AG04449 (cell line): ENCODE results near the gene MAN1C1.
A peak's percentile ranks its signal among the peaks of the same experiment; 100 is the strongest.

Source experiments
- CTCF ChIA-PET: fragments of 350-600 bp; formaldehyde crosslinking; extraction: SDS; loops from one replicate; lab custom pipeline; 2021; ENCODE audit warnings: antibody characterized with exemption; lab: Yijun Ruan, JAX
- POLR2A ChIA-PET: fragments of 400-600, 350-600 bp; formaldehyde crosslinking; extraction: SDS; loops from one replicate; lab custom pipeline; 2020; ENCODE audit warnings: antibody characterized with exemption, inconsistent platforms; lab: Yijun Ruan, JAX
- DNase-seq: peaks from one replicate; pipeline ENCODE4 v3.0.0-alpha.2; 2010; ENCODE audit warnings: low read depth, low spot score
- H3K4me3 ChIP-seq: 2 replicates; pipeline ENCODE4 v1.5.1; 2011; ENCODE audit warnings: low read depth, mild to moderate bottlenecking, control low read depth, low read length
- CTCF ChIP-seq: IDR thresholded peaks from one replicate; pipeline ENCODE4 v1.5.1; 2011; ENCODE audit warnings: mild to moderate bottlenecking, moderate library complexity, low read length, control low read depth, inconsistent platforms; ENCODE audit not compliant: insufficient read depth; ENCODE audit errors: missing control alignments

MAN1C1 gene

DNA sequence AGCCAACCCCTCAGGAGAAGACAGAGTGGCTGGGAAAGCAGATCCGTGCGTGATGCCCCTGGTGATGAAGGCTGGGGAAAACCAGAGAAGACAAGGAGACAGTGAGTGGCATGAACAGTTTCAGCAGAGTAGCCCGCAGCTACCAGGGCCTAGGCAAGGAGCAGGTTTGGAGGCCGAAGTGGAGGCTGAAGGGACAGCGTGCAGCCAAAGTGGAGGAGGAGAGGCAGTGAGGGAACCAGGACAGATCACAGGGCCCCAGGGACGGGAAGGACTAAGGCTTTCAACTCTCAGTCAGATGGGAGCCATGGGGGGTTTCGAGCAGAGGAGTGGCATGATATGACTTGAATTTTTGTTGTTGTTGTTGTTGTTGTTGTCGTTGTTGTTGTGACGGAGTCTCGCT, 123.5 kb downstream of the MAN1C1 start:
- no peak for DNase-seq
- TF ChIP-seq CTCF = no peak
- no peak overlapping the region for H3K4me3 ChIP-seq
- ChIA-PET CTCF (interaction anchor here (1.9 kb wide), 1 partner anchor 132 kb away, joined by 5 read pairs; no protein-coding TSS in a partner anchor), POLR2A (no interaction called here)

- TF ChIP-seq CTCF = no peak
- ChIA-PET CTCF (no interaction called here), POLR2A (no interaction called here)
- no peak overlapping the region for H3K4me3 ChIP-seq
- DNase-seq = no peak
Observed at GRCh38 chr1:25742316-25742715, 125.7 kb downstream of the MAN1C1 start.

DNA sequence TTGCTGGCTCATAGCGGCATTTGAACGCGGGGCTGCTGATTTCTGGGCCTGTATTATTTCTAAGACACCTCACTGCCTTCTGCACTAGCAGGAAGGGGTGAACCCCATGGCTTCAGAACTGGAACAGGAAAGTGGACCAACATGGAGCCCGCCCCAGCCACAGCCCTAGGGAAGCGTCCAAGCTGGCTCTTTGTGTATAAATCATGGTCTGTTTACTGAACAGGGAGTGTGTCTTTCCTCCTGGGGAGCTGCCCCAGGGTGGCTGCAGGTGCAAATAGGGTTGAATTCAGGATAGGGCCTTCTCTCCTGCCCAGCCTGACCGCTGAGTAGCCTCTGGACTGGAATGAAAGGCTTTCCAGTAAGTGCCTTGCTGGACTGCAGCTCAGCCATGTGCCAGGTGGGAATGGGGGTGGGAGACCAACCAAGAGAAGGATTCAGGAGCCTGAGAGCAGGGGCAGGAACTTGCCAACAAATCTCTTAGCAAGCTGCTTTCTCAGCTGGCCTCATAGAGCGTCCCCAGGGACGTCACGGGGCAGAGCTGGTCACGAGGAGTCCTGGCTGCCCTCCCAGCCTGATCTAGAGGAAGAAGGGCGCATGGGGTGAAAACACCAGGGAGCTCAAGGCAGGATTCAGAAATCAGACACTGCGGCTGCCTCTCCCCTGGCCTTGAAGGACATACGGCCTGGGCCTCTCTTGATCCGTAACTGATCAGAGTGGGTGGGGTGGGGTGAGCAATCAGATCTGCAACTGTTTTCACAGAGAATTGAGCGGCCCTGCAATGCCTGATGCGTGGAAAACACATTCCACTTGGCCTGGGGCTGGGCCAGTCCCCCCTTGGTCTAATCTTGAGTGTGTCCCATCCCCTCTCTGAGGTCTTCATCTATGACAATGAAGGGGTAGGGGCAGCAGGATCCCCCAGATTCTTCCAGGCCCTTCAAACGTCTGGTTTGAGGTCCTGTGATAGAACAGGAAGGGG, 126.9 kb downstream of the MAN1C1 start:
- H3K4me3 ChIP-seq = no peak overlapping the region
- ChIA-PET POLR2A (no interaction called here), CTCF (interaction anchor here (0.8 to 2.8 kb wide), 8 partner anchors 15 to 174 kb away, joined by 3 to 21 read pairs (median 3); no protein-coding TSS in a partner anchor)
- DNase-seq = no peak
- TF ChIP-seq CTCF = no peak

GRCh38 chr1:25744140-25744581, 127.6 kb downstream of the MAN1C1 start:
- POLR2A ChIA-PET = no interaction called here
- CTCF ChIA-PET = interaction anchor here (0.6 to 2.8 kb wide), 9 partner anchors 9 to 175 kb away, joined by 3 to 21 read pairs (median 3); no protein-coding TSS in a partner anchor
- DNase-seq = peak; percentile 12
- no peak overlapping the region for H3K4me3 ChIP-seq
- peak; percentile 78 for TF ChIP-seq CTCF

DNA sequence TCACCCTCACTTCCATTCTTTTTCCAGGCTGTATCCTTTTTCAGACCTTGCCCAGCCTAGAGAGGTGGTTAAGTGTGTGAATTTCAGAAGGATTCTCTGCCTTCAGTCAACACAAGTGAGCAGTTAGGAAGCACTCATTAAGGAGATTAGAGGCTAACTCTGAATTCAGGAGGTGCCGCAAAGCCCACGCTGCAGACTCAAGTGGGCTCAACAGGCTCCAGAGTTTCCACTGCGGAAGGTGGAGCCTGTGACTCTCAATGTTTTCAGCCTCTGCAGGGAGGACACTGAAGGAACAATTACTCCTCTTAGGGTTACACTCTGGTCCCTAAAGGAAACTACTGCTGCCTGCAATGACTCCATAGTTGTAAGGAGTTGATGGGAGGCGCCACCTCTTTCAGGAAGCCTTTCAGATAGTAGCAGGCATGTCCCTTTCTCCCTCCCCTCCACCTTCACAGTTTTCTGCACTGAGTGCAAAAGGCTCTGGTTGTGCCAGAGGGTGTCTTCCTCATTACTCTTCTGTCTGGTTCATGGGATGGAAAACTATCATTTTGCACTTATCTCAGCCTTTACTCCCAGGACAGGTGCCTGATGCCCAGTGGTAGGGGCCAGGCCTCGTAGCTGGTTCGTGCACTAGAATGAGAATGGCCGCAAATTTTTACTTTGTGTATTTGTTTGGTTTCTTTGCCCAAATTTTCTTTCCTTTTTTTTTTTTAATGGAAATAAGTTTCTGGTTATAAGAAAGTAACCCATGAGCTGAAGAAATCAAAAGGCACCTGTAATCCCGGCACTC, 128.2 kb downstream of the MAN1C1 start:
- ChIA-PET POLR2A (no interaction called here), CTCF (interaction anchor here (0.6 to 2.8 kb wide), 5 partner anchors 9 to 175 kb away, joined by 3 to 21 read pairs (median 3); no protein-coding TSS in a partner anchor)
- H3K4me3 ChIP-seq = no peak overlapping the region

More for the DNA sequence above, 128.2 kb downstream of the MAN1C1 start:
- no peak for TF ChIP-seq CTCF
- no peak for DNase-seq
